IPS-18a (cell line): ENCODE results near the gene EEF2K.

ENCODE experiments used
- H3K27ac ChIP-seq: one replicate; pipeline ENCODE4 v1.5.1; 2013; ENCODE audit warnings: low read length
- H3K27me3 ChIP-seq: one replicate; pipeline ENCODE4 v1.6.1; 2013; ENCODE audit warnings: mild to moderate bottlenecking, low read length; ENCODE audit not compliant: control insufficient read depth, insufficient read depth
- H3K36me3 ChIP-seq: one replicate; pipeline ENCODE4 v1.6.1; 2013; ENCODE audit warnings: low read depth, low read length; ENCODE audit not compliant: control insufficient read depth
- H3K4me1 ChIP-seq: one replicate; pipeline ENCODE4 v1.6.1; 2013; ENCODE audit warnings: low read depth, low read length; ENCODE audit not compliant: control insufficient read depth
- H3K4me3 ChIP-seq: one replicate; pipeline ENCODE4 v1.5.1; 2013; ENCODE audit warnings: low read length
- H3K9ac ChIP-seq: one replicate; pipeline ENCODE4 v1.6.1; 2013; ENCODE audit warnings: mild to moderate bottlenecking, low read length, moderate library complexity
- H3K9me3 ChIP-seq: one replicate; pipeline ENCODE4 v1.6.1; 2013; ENCODE audit warnings: low read depth, low read length; ENCODE audit not compliant: control insufficient read depth

EEF2K gene

GRCh38 chr16:22314661-22315626, 108.9 kb downstream of the EEF2K start:
- H3K9me3 ChIP-seq = no peaks in the 10 kb centered on the region
- no peak overlapping the region for H3K4me3 ChIP-seq
- no peak overlapping the region for H3K27ac ChIP-seq
- no peaks in the 10 kb centered on the region for H3K4me1 ChIP-seq
- no peaks in the 10 kb centered on the region for H3K27me3 ChIP-seq
- peaks cover 74% of the 10 kb centered on the region for H3K36me3 ChIP-seq
- no peak overlapping the region for H3K9ac ChIP-seq

- H3K9me3 ChIP-seq = no peaks in the 10 kb centered on the region
- H3K4me1 ChIP-seq = no peaks in the 10 kb centered on the region
- no peaks in the 10 kb centered on the region for H3K27me3 ChIP-seq
- H3K36me3 ChIP-seq = peaks cover 73% of the 10 kb centered on the region
- no peak overlapping the region for H3K4me3 ChIP-seq
- no peak overlapping the region for H3K27ac ChIP-seq
- no peak overlapping the region for H3K9ac ChIP-seq
These were observed 109.9 kb downstream of the EEF2K start for GRCh38 chr16:22315979-22316378.

DNA sequence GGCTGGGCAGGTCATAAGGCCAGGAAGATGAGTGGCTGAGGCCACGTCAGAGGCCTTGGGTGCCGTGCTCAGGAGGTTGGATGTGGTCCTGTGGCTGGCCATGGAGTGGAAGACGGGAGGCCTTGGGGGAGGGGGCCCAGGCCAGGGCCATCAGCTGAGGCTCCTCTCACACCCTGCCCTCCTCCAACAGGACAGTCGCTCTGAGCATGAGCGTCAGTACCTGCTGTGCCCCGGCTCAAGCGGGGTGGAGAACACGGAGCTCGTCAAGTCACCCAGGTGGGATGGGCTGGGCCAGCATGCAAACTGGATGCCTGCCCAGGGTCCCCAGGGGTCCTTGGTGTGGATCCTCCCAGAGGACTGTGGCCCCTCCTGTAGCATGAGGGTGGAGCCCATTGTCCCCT, 110.3 kb downstream of the EEF2K start:
- Histone ChIP-seq H3K4me3 (no peak overlapping the region), H3K9ac (no peak overlapping the region), H3K4me1 (no peaks in the 10 kb centered on the region), H3K27me3 (no peaks in the 10 kb centered on the region), H3K9me3 (no peaks in the 10 kb centered on the region), H3K36me3 (peaks cover 72% of the 10 kb centered on the region), H3K27ac (no peak overlapping the region)

DNA sequence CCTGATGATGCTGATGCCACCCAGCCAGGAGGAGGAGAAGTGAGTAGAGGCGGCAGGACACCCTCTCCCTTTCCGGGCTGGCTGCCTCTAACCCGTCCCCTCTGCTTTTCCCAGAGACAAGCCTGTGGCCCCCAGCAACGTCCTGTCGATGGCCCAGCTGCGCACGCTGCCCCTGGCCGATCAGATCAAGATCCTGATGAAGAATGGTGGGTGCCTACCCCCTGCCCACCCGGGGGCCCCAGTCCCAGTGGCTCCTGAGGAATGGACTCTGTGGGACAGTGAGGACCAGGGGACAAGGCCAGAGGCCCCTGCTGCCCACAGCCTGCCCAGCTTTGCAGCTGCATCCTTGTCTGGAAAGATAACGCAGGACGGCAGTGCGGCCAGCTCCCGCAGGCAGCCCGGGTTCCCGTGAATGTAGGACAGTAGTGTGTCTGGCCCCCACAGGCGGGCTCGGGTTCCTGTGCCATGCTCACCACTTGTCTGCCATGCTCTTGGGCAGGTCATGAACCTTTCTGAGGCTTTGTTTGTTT, 111.0 kb downstream of the EEF2K start:
- H3K27ac ChIP-seq = no peak overlapping the region
- H3K4me3 ChIP-seq = no peak overlapping the region
- no peaks in the 10 kb centered on the region for H3K4me1 ChIP-seq
- H3K9ac ChIP-seq = no peak overlapping the region
- H3K9me3 ChIP-seq = no peaks in the 10 kb centered on the region
- H3K36me3 ChIP-seq = peaks cover 72% of the 10 kb centered on the region
- no peaks in the 10 kb centered on the region for H3K27me3 ChIP-seq

DNA sequence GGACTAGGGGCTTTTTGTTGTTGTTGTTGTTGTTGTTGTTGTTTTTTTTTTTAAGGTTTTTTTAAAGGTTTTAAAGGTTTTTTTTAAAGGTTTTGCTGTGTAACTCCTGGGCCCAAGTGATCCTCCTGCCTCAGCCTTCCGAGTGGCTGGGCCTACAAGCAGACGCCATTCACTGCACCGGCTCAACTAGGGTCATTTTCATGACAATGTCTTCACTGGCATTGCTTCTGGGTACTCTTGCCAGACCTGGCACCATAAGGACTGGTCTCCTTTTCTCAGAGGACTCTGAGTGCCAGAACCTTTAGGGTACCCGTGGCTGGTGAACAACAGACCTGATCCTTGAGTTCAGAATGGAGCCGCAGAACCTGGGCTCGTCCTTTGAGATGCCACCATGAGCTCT, 111.5 kb downstream of the EEF2K start:
- H3K4me1 ChIP-seq = no peaks in the 10 kb centered on the region
- no peak overlapping the region for H3K9ac ChIP-seq
- H3K9me3 ChIP-seq = no peaks in the 10 kb centered on the region
- peaks cover 72% of the 10 kb centered on the region for H3K36me3 ChIP-seq
- no peaks in the 10 kb centered on the region for H3K27me3 ChIP-seq
- no peak overlapping the region for H3K27ac ChIP-seq
- H3K4me3 ChIP-seq = no peak overlapping the region

DNA sequence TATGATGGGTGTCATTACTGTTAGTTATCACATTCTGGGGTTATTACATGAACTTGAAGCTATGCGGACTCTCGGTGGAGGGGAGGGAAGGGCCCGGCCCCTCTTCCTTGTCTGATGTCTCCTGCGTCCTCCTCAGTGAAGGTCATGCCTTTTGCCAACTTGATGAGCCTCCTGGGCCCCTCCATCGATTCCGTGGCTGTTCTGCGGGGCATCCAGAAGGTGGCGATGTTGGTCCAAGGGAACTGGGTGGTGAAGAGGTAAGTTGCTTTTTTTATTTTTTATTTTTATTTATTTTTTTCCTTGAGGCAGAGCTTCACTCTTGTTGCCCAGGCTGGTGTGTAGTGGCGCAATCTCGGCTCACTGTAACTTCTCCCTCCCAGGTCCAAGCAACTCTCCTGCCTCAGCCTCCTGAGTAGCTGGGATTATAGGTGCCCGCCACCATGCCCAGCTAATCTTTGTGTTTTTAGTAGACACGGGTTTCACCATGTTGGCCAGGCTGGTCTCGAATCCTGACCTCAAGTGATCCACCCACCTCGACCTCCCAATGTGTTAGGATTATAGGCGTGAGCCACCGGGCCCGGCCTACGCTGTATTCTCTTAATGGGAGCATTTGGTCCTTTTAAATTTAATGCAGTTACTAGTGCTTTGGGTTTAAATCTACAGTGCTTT, 112.7 kb downstream of the EEF2K start:
- H3K36me3 ChIP-seq = peaks cover 65% of the 10 kb centered on the region
- no peaks in the 10 kb centered on the region for H3K4me1 ChIP-seq
- no peaks in the 10 kb centered on the region for H3K27me3 ChIP-seq
- H3K27ac ChIP-seq = no peak overlapping the region
- H3K9me3 ChIP-seq = no peaks in the 10 kb centered on the region
- H3K4me3 ChIP-seq = no peak overlapping the region
- no peak overlapping the region for H3K9ac ChIP-seq

- H3K4me1 ChIP-seq = no peaks in the 10 kb centered on the region
- H3K36me3 ChIP-seq = peaks cover 65% of the 10 kb centered on the region
- no peaks in the 10 kb centered on the region for H3K27me3 ChIP-seq
- no peak overlapping the region for H3K4me3 ChIP-seq
- no peak overlapping the region for H3K27ac ChIP-seq
- no peak overlapping the region for H3K9ac ChIP-seq
- H3K9me3 ChIP-seq = no peaks in the 10 kb centered on the region
These were observed 114.7 kb downstream of the EEF2K start for GRCh38 chr16:22320572-22321339.

DNA sequence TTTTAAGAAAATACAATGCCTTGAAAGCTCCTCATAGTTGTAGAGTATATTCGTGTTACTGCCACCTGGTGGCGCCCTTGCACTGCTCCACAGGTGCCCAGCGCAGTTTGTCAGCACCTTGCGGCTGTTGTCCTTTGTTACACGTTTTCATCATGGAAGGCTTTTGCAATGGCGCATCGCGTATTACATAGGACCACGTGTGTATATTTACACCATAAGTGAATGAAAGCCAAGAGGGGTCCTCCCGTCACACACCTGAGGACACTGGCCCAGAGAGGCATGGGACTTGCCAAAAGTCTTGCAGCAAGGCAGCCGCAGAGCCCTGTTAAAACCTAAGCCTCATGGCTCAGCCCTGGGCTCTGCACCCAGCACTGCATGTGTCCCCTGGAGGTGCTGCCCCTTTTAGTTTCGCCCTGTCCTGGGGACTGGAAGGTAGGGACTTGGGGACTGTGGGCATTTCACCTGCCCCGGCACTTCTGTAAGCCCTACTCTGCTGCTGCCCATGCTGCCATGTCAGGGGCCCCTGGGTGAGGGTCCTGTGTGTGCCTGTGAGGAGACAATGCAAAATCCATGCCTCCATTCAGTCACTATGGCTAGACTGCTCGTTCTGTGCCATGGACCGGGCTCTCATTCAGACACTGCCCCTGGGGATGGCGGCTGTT, 115.4 kb downstream of the EEF2K start:
- Histone ChIP-seq H3K36me3 (peaks cover 65% of the 10 kb centered on the region), H3K9ac (peak overlapping the region; percentile 11), H3K4me1 (no peaks in the 10 kb centered on the region), H3K27ac (no peak overlapping the region), H3K9me3 (no peaks in the 10 kb centered on the region), H3K4me3 (no peak overlapping the region), H3K27me3 (no peaks in the 10 kb centered on the region)

DNA sequence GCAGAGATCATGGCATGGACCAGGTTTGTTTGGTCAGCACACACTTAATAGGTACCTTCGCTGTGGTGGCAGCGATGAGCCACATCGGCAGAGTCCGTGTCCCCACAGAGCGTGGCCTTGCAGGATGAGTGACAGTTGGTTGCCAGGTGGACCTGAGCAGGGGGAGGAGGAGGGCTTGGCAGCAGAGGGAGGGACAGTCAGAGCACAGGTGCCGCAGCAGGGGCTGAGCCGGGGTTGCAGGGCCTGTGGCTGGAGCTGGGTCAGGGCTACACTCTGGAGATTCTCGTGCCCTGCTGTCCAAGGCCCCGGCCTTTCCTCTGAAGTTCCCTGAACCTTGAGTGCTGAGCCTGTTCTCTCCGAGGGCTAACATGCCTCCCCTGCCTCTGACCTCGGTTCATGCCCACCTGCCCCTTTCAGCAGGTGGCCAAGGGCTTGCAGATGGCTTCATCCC, 116.0 kb downstream of the EEF2K start:
- Histone ChIP-seq H3K27me3 (no peaks in the 10 kb centered on the region), H3K9me3 (no peaks in the 10 kb centered on the region), H3K4me1 (no peaks in the 10 kb centered on the region), H3K27ac (no peak overlapping the region), H3K9ac (no peak overlapping the region), H3K36me3 (peaks cover 67% of the 10 kb centered on the region), H3K4me3 (no peak overlapping the region)

DNA sequence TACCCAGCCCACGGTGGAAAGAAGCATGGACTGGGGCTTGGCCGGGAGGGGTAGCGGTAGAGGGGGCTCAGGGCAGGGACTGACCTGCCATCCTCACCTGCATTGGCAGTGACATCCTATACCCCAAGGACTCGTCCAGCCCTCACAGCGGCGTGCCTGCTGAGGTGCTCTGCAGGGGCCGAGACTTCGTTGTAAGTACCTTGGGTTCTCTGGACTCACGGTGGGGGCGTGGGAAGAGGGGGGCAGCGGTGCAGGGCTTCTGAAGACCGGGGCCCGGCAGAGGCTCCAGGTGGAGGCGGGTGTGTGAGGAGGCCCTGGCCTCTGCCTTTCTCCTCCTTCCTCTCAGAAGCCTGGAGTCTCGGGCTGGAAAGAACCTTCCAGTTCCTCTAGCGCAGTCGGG, 116.7 kb downstream of the EEF2K start:
- Histone ChIP-seq H3K27me3 (no peaks in the 10 kb centered on the region), H3K27ac (no peak overlapping the region), H3K36me3 (peaks cover 67% of the 10 kb centered on the region), H3K4me1 (no peaks in the 10 kb centered on the region), H3K4me3 (no peak overlapping the region), H3K9ac (no peak overlapping the region), H3K9me3 (no peaks in the 10 kb centered on the region)
